Hematopoietic multipotent progenitor cell treated with erythropoietin and hydrocortisone succinate and interleukin-3 and kit ligand, for 17 days (in vitro differentiated cells): ENCODE measurements around the gene NCR3LG1.
A peak's percentile ranks its signal among the peaks of the same experiment; 100 is the strongest.

ENCODE experiments used
- DNase-seq: peaks from one replicate; pipeline ENCODE4 v3.0.0-alpha.2; 2015; ENCODE audit warnings: low spot score

The NCR3LG1 gene

GRCh38 chr11:17369684-17370243 lies 18.2 kb downstream of the NCR3LG1 start:
- DNase-seq, result no peak

- DNase-seq, result no peak
These were observed 20.0 kb downstream of the NCR3LG1 start for GRCh38 chr11:17371614-17372013.

GRCh38 chr11:17375547-17375946 lies 23.9 kb downstream of the NCR3LG1 start:
- no peak for DNase-seq

GRCh38 chr11:17376493-17376892 lies 24.9 kb downstream of the NCR3LG1 start:
- DNase-seq, result no peak

GRCh38 chr11:17378655-17379054 lies 27.1 kb downstream of the NCR3LG1 start:
- DNase-seq, result no peak

GRCh38 chr11:17379383-17380180 lies 28.0 kb downstream of the NCR3LG1 start:
- no peak for DNase-seq

GRCh38 chr11:17381156-17381555 lies 29.6 kb downstream of the NCR3LG1 start:
- no peak for DNase-seq

- DNase-seq, result no peak
These were observed 30.6 kb downstream of the NCR3LG1 start for GRCh38 chr11:17382046-17382728.

- DNase-seq, result no peak
These were observed 31.9 kb downstream of the NCR3LG1 start for GRCh38 chr11:17383461-17383860.

- DNase-seq, result peak; percentile 78
These were observed 32.5 kb downstream of the NCR3LG1 start for GRCh38 chr11:17384002-17384511.

GRCh38 chr11:17385492-17385891 lies 33.9 kb downstream of the NCR3LG1 start:
- no peak for DNase-seq

GRCh38 chr11:17385926-17386325 lies 34.3 kb downstream of the NCR3LG1 start:
- DNase-seq, result no peak

- DNase-seq, result no peak
These were observed 34.9 kb downstream of the NCR3LG1 start for GRCh38 chr11:17386331-17387084.

- DNase-seq, result no peak
These were observed 35.7 kb downstream of the NCR3LG1 start for GRCh38 chr11:17387254-17387653.

- no peak for DNase-seq
These were observed 36.2 kb downstream of the NCR3LG1 start for GRCh38 chr11:17387811-17388210.

- DNase-seq, result no peak
These were observed 37.1 kb downstream of the NCR3LG1 start, which contains the start of gene KCNJ11 for GRCh38 chr11:17388609-17389210. KCNJ11 (minus strand) TSS chr11:17388659; CDS start chr11:17388091, 568 bp downstream.

GRCh38 chr11:17389211-17389956 lies 37.8 kb downstream of the NCR3LG1 start:
- DNase-seq, result peak; percentile 37

- no peak for DNase-seq
These were observed 38.5 kb downstream of the NCR3LG1 start for GRCh38 chr11:17389957-17390649.

GRCh38 chr11:17391493-17392355 lies 40.1 kb downstream of the NCR3LG1 start:
- DNase-seq, result no peak
